Tibial nerve (tissue), 4 donors: Measurements from ENCODE around the gene SH2D6. TPM values are rescaled to one million over a fixed set of nuclear protein-coding genes. Genes with fewer than 3 reads are reported as not detected.

Experiments
- DNase-seq, 2 donors: peaks; one replicate each; pipeline ENCODE4 v3.0.0-alpha.2; 2019; ENCODE audit warnings: low spot score in 2 of 2
- H3K27ac ChIP-seq, 4 donors: fragments of 200-600 bp; sonication (generic) in 3 of 4; one replicate each; pipeline ENCODE4 v1.5.1; 2017 to 2019; ENCODE audit warnings: mild to moderate bottlenecking in 1 of 4
- H3K27me3 ChIP-seq, 2 donors: fragments of 200-600 bp; sonication (generic) in 1 of 2; one replicate each; pipeline versions ENCODE4 v1.5.1 to v1.6.0; 2017 to 2019
- H3K36me3 ChIP-seq, 3 donors: fragments of 200-600 bp; sonication (generic); one replicate each; pipeline ENCODE4 v1.5.1; 2018 to 2019
- H3K4me1 ChIP-seq, 4 donors: fragments of 200-600 bp; sonication (generic) in 3 of 4; one replicate each; pipeline ENCODE4 v1.5.1; 2017 to 2019
- H3K4me3 ChIP-seq, 4 donors: fragments of 200-600 bp; sonication (generic) in 3 of 4; one replicate each; pipeline ENCODE4 v1.5.1; 2017 to 2019; ENCODE audit warnings: mild to moderate bottlenecking in 1 of 4, moderate library complexity in 1 of 4
- H3K9me3 ChIP-seq, 4 donors: fragments of 200-600 bp; sonication (generic) in 3 of 4; one replicate each; pipeline ENCODE4 v1.5.1; 2017 to 2019
- CTCF ChIP-seq, 5 experiments: fragments of 200-600 bp in 3 of 5; fragments of 450-650 bp in 2 of 5; sonication (generic) in 3 of 5; IDR thresholded peaks; one replicate each; pipeline ENCODE4 v1.5.1; 2016 to 2019; ENCODE audit warnings: antibody characterized with exemption in 5 of 5, mild to moderate bottlenecking in 3 of 5, moderate library complexity in 2 of 5
- EP300 ChIP-seq, 2 donors: sonication (generic); formaldehyde crosslinking; IDR thresholded peaks; one replicate each; pipeline ENCODE4 v1.6.1; 2017; ENCODE audit warnings: antibody characterized with exemption in 2 of 2, mild to moderate bottlenecking in 1 of 2
- POLR2A ChIP-seq, 2 donors: fragments of 450-650 bp; IDR thresholded peaks; one replicate each; pipeline ENCODE4 v1.6.1; 2017; ENCODE audit warnings: antibody characterized with exemption in 2 of 2, mild to moderate bottlenecking in 2 of 2, moderate library complexity in 2 of 2
- WGBS, 2 donors: methylation state at CpG; one replicate each; pipeline ENCODE4 v1.1.5; 2018; 5-methylcytosine and 5-hydroxymethylcytosine counted together
- total RNA-seq, 4 donors: library from RNA; depleted of rRNA; stranded (reverse); fragments of >200 nt; gene quantifications; one replicate each; pipeline ENCODE4 v1.1.0, GENCODE V29; 2016

SH2D6 gene
- total RNA-seq, 4 donors from 2014 or later: 1.1 TPM; not detected in 3

GRCh38 chr2:85414761-85415553 is 3.6 kb upstream of the SH2D6 start:
- H3K27ac ChIP-seq: no peak overlapping the region

GRCh38 chr2:85415980-85416650 is 2.4 kb upstream of the SH2D6 start:
- no peak overlapping the region for H3K4me3 ChIP-seq
- H3K9me3 ChIP-seq: no peaks in the 10 kb centered on the region
- peak overlapping the region in 1 of 4 donors; percentile 17 for H3K27ac ChIP-seq
- H3K36me3 ChIP-seq: no peaks in the 10 kb centered on the region
- H3K4me1 ChIP-seq: peaks cover 0 to 43% (median 24%) of the 10 kb centered on the region in 4 donors
- DNase-seq: no peak
- no peaks in the 10 kb centered on the region for H3K27me3 ChIP-seq
- TF ChIP-seq EP300 (IDR thresholded peaks at IDR 0.05) (no peak), POLR2A (IDR thresholded peaks at IDR 0.05) (no peak), CTCF (IDR thresholded peaks at IDR 0.05) (no peak)
- WGBS, 2 donors: 74 to 80% methylated on average over 12 of the region's 12 CpGs

More at GRCh38 chr2:85414761-85415553, 3.6 kb upstream of the SH2D6 start:
- no peak for DNase-seq
- Histone ChIP-seq H3K36me3 (no peaks in the 10 kb centered on the region), H3K27me3 (no peaks in the 10 kb centered on the region), H3K9me3 (no peaks in the 10 kb centered on the region), H3K4me1 (peaks cover 0 to 43% (median 20%) of the 10 kb centered on the region in 4 donors), H3K4me3 (no peak overlapping the region)
- 84 to 89% methylated on average over 7 of the region's 7 CpGs for WGBS, 2 donors
- TF ChIP-seq EP300 (IDR thresholded peaks at IDR 0.05): no peak
- TF ChIP-seq CTCF (IDR thresholded peaks at IDR 0.05): no peak
- no peak for TF ChIP-seq POLR2A (IDR thresholded peaks at IDR 0.05)

GRCh38 chr2:85419009-85419675 is 628 bp downstream of the SH2D6 start:
- 51 to 56% methylated on average over 14 of the region's 17 CpGs for WGBS, 2 donors
- Histone ChIP-seq H3K4me3 (peak overlapping the region; percentile 40 to 76 (median 70)), H3K27me3 (no peaks in the 10 kb centered on the region), H3K27ac (peak overlapping the region; percentile 85 to 97 (median 90)), H3K36me3 (no peaks in the 10 kb centered on the region), H3K4me1 (peaks cover 0 to 37% (median 24%) of the 10 kb centered on the region in 4 donors), H3K9me3 (no peaks in the 10 kb centered on the region)
- TF ChIP-seq EP300 (IDR thresholded peaks at IDR 0.05) (no peak), POLR2A (IDR thresholded peaks at IDR 0.05) (no peak), CTCF (IDR thresholded peaks at IDR 0.05) (no peak)
- no peak for DNase-seq

- Histone ChIP-seq H3K36me3 (no peaks in the 10 kb centered on the region), H3K27me3 (no peaks in the 10 kb centered on the region), H3K4me1 (peaks cover 0 to 35% (median 24%) of the 10 kb centered on the region in 4 donors), H3K9me3 (no peaks in the 10 kb centered on the region), H3K27ac (peak overlapping the region; percentile 26 to 97 (median 78)), H3K4me3 (peak overlapping the region in 3 of 4 donors; percentile 25 to 31 (median 30))
- DNase-seq: peak; percentile 81 to 93
- TF ChIP-seq POLR2A (IDR thresholded peaks at IDR 0.05): no peak
- TF ChIP-seq EP300 (IDR thresholded peaks at IDR 0.05): peak in 1 of 2 donors; percentile 83
- peak; percentile 98 to 100 (median 100) for TF ChIP-seq CTCF (IDR thresholded peaks at IDR 0.05)
- 18 to 21% methylated on average over 19 to 22 of the region's 22 CpGs for WGBS, 2 donors
Measured at GRCh38 chr2:85420536-85421259, 2.2 kb downstream of the SH2D6 start.
